Upper lobe of left lung (tissue), 6 donors: ENCODE data around the gene REV3L. TPM values are rescaled to one million over a fixed set of nuclear protein-coding genes. Genes with fewer than 3 reads are reported as not detected.

ENCODE experiments used
- ATAC-seq, 2 donors: fragments of 200-7000 bp; cut with Tn5 transposase; one replicate each; pipeline ENCODE4 v1.9.1; 2022; ENCODE audit warnings: mild to moderate bottlenecking in 2 of 2, moderate library complexity in 2 of 2; ENCODE audit not compliant: low FRiP score in 2 of 2
- DNase-seq, 2 donors: peaks; one replicate each; pipeline ENCODE4 v3.0.0-alpha.2; 2019 to 2020
- H3K27ac ChIP-seq, 4 donors: fragments of 200-600 bp; sonication (generic); one replicate each; pipeline ENCODE4 v1.5.1; 2016 to 2019
- H3K27me3 ChIP-seq, 4 donors: fragments of 200-600 bp; sonication (generic); one replicate each; pipeline ENCODE4 v1.5.1; 2017 to 2019
- H3K36me3 ChIP-seq, 4 donors: fragments of 200-600 bp; sonication (generic); one replicate each; pipeline ENCODE4 v1.5.1; 2016 to 2019
- H3K4me1 ChIP-seq, 4 donors: fragments of 200-600 bp; sonication (generic); one replicate each; pipeline ENCODE4 v1.5.1; 2018 to 2019
- H3K4me3 ChIP-seq, 4 donors: fragments of 200-600 bp; sonication (generic); one replicate each; pipeline ENCODE4 v1.5.1; 2017 to 2019; ENCODE audit warnings: mild to moderate bottlenecking in 2 of 4, moderate library complexity in 1 of 4
- H3K9me3 ChIP-seq, 4 donors: fragments of 200-600 bp; sonication (generic); one replicate each; pipeline ENCODE4 v1.5.1; 2018 to 2019
- CTCF ChIP-seq, 6 experiments: fragments of 450-650 bp in 4 of 6; fragments of 200-600 bp in 2 of 6; sonication (generic) in 2 of 6; IDR thresholded peaks; one replicate each; pipeline ENCODE4 v1.5.1; 2016 to 2019; ENCODE audit warnings: antibody characterized with exemption in 6 of 6
- EP300 ChIP-seq, 4 donors: sonication (generic); formaldehyde crosslinking; IDR thresholded peaks; one replicate each; pipeline ENCODE4 v1.5.1; 2017; ENCODE audit warnings: antibody characterized with exemption in 4 of 4, control low read depth in 2 of 4
- POLR2A ChIP-seq, 4 donors: fragments of 450-650 bp; IDR thresholded peaks; one replicate each; pipeline ENCODE4 v1.5.1; 2016 to 2017; ENCODE audit warnings: antibody characterized with exemption in 4 of 4, mild to moderate bottlenecking in 2 of 4
- POLR2AphosphoS5 ChIP-seq, 2 donors: sonication (generic); formaldehyde crosslinking; IDR thresholded peaks; one replicate each; pipeline ENCODE4 v1.5.1; 2017; ENCODE audit warnings: antibody characterized with exemption in 2 of 2
- WGBS, 2 donors: methylation state at CpG; one replicate each; pipeline ENCODE4 v1.1.5; 2017 to 2018; 5-methylcytosine and 5-hydroxymethylcytosine counted together
- total RNA-seq, 6 donors: library from RNA; depleted of rRNA in 4 of 6; stranded (reverse); fragments of >200 nt in 4 of 6; gene quantifications; one replicate each; pipeline versions ENCODE4 v1.1.0 to v1.2.1, GENCODE V29; 2016 to 2021
- donor health status: DM: no; HTN: no; CAD: no; lungs with moderate emphysema.
- donor health status: DM: no; HTN: yes; CAD: no; lungs with severe emphysema.

REV3L gene
- total RNA-seq, 6 donors from 2014 or later = 29.7 to 106 (median 38.0) TPM

GRCh38 chr6:111266276-111266675 is 216.7 kb downstream of the REV3L start:
- H3K27ac ChIP-seq = no peak overlapping the region
- H3K4me3 ChIP-seq = no peak overlapping the region
- no peak for DNase-seq
- peaks cover 3 to 40% (median 25%) of the 10 kb centered on the region in 4 donors for H3K36me3 ChIP-seq
- WGBS, 2 donors = 91 to 93% methylated on average over 2 of the region's 2 CpGs
- peaks cover 0 to 4% (median 0%) of the 10 kb centered on the region in 4 donors for H3K4me1 ChIP-seq
- no peak for ATAC-seq
- no peaks in the 10 kb centered on the region for H3K27me3 ChIP-seq
- no peaks in the 10 kb centered on the region for H3K9me3 ChIP-seq
- TF ChIP-seq POLR2AphosphoS5 (IDR thresholded peaks at IDR 0.05) (no peak), CTCF (IDR thresholded peaks at IDR 0.05) (no peak), POLR2A (IDR thresholded peaks at IDR 0.05) (no peak), EP300 (IDR thresholded peaks at IDR 0.05) (no peak)

- no peak for DNase-seq
- Histone ChIP-seq H3K36me3 (peaks cover 3 to 40% (median 25%) of the 10 kb centered on the region in 4 donors), H3K27ac (no peak overlapping the region), H3K4me3 (no peak overlapping the region), H3K27me3 (no peaks in the 10 kb centered on the region), H3K4me1 (peaks cover 0 to 8% (median 2%) of the 10 kb centered on the region in 4 donors), H3K9me3 (no peaks in the 10 kb centered on the region)
- TF ChIP-seq EP300 (IDR thresholded peaks at IDR 0.05) = no peak
- WGBS, 2 donors = 92% methylated on average over 6 of the region's 6 CpGs
- ATAC-seq = no peak
Observed at GRCh38 chr6:111265842-111266241, 217.2 kb downstream of the REV3L start.

- H3K27me3 ChIP-seq = no peaks in the 10 kb centered on the region
- no peak for ATAC-seq
- H3K36me3 ChIP-seq = peaks cover 3 to 40% (median 21%) of the 10 kb centered on the region in 4 donors
- no peaks in the 10 kb centered on the region for H3K9me3 ChIP-seq
- 89 to 96% methylated on average over 4 of the region's 4 CpGs for WGBS, 2 donors
- H3K27ac ChIP-seq = no peak overlapping the region
- peaks cover 10 to 24% (median 14%) of the 10 kb centered on the region in 4 donors for H3K4me1 ChIP-seq
- no peak overlapping the region for H3K4me3 ChIP-seq
- no peak for TF ChIP-seq EP300 (IDR thresholded peaks at IDR 0.05)
- no peak for DNase-seq
Observed at GRCh38 chr6:111263837-111264236, 219.2 kb downstream of the REV3L start.

GRCh38 chr6:111260570-111261298 is 222.3 kb downstream of the REV3L start:
- no peak for ATAC-seq
- no peak for DNase-seq
- Histone ChIP-seq H3K27ac (no peak overlapping the region), H3K4me1 (peaks cover 13 to 30% (median 18%) of the 10 kb centered on the region in 4 donors), H3K9me3 (no peaks in the 10 kb centered on the region), H3K27me3 (no peaks in the 10 kb centered on the region), H3K4me3 (peak overlapping the region in 1 of 4 donors; percentile 92), H3K36me3 (peaks cover 0 to 20% (median 6%) of the 10 kb centered on the region in 4 donors)
- no peak for TF ChIP-seq EP300 (IDR thresholded peaks at IDR 0.05)
- TF ChIP-seq POLR2AphosphoS5 (IDR thresholded peaks at IDR 0.05) = no peak
- no peak for TF ChIP-seq POLR2A (IDR thresholded peaks at IDR 0.05)
- no peak for TF ChIP-seq CTCF (IDR thresholded peaks at IDR 0.05)
- WGBS, 2 donors = 89 to 91% methylated on average over 12 of the region's 12 CpGs

GRCh38 chr6:111259089-111259831 is 223.8 kb downstream of the REV3L start:
- H3K4me3 ChIP-seq = peak overlapping the region; percentile 74 to 92 (median 86)
- peak; percentile 100 for DNase-seq
- whole genome bisulfite sequencing, 2 donors = 1 to 8% methylated on average over 10 to 58 of the region's 59 CpGs

More at GRCh38 chr6:111259089-111259831, 223.8 kb downstream of the REV3L start:
- Histone ChIP-seq H3K27me3 (no peaks in the 10 kb centered on the region), H3K36me3 (peaks cover 0 to 8% (median under 1%) of the 10 kb centered on the region in 4 donors), H3K27ac (peak overlapping the region; percentile 90 to 94 (median 92)), H3K4me1 (peaks cover 13 to 30% (median 18%) of the 10 kb centered on the region in 4 donors), H3K9me3 (no peaks in the 10 kb centered on the region)
- peak; percentile 100 for ATAC-seq
- TF ChIP-seq POLR2AphosphoS5 (IDR thresholded peaks at IDR 0.05) = peak; percentile 94
- TF ChIP-seq CTCF (IDR thresholded peaks at IDR 0.05) = peak; percentile 95 to 99 (median 99)
- TF ChIP-seq POLR2A (IDR thresholded peaks at IDR 0.05) = peak in 3 of 4 donors; percentile 57 to 81 (median 79)
- peak in 2 of 4 donors; percentile 80 to 85 for TF ChIP-seq EP300 (IDR thresholded peaks at IDR 0.05)
